Ishikawa (cell line): Measurements from ENCODE around the gene HOXA13.

Source experiments
- CEBPB ChIP-seq: IDR thresholded peaks from 2 replicates; pipeline ENCODE4 v1.6.1; 2012
- CREB1 ChIP-seq: IDR thresholded peaks from 2 replicates; pipeline ENCODE4 v1.6.1; 2012; ENCODE audit warnings: low read depth
- EGR1 ChIP-seq: IDR thresholded peaks from 2 replicates; pipeline ENCODE4 v1.6.1; 2012
- EP300 ChIP-seq: IDR thresholded peaks from 2 replicates; pipeline ENCODE4 v1.6.1; 2012; ENCODE audit warnings: borderline replicate concordance
- FOXM1 ChIP-seq: IDR thresholded peaks from 2 replicates; pipeline ENCODE4 v1.6.1; 2012; ENCODE audit warnings: low read depth, borderline replicate concordance
- NFIC ChIP-seq: IDR thresholded peaks from 2 replicates; pipeline ENCODE4 v1.6.1; 2012
- RAD21 ChIP-seq: IDR thresholded peaks from 2 replicates; pipeline ENCODE4 v1.6.1; 2012; ENCODE audit warnings: low read depth
- TAF1 ChIP-seq: IDR thresholded peaks from 2 replicates; pipeline ENCODE4 v1.6.1; 2012; ENCODE audit warnings: low read depth, mild to moderate bottlenecking
- TCF12 ChIP-seq: IDR thresholded peaks from 2 replicates; pipeline ENCODE4 v1.6.1; 2012; ENCODE audit warnings: low read depth
- TEAD4 ChIP-seq: IDR thresholded peaks from 2 replicates; pipeline ENCODE4 v1.6.1; 2012
- YY1 ChIP-seq: IDR thresholded peaks from 2 replicates; pipeline ENCODE4 v1.6.1; 2012; ENCODE audit warnings: low read depth
- ZBTB7A ChIP-seq: IDR thresholded peaks from 2 replicates; pipeline ENCODE4 v1.6.1; 2012; ENCODE audit warnings: low read depth
- TF ChIP-seq, protein P1 (sequence below): IDR thresholded peaks from 2 replicates; pipeline ENCODE4 v1.6.1; 2012
- TF ChIP-seq, protein P2 (sequence below): IDR thresholded peaks from 2 replicates; pipeline ENCODE4 v1.6.1; 2012
- TF ChIP-seq, protein P3 (sequence below): IDR thresholded peaks from 2 replicates; pipeline ENCODE4 v1.6.1; 2012; ENCODE audit warnings: low read depth, mild to moderate bottlenecking

Gene HOXA13

DNA sequence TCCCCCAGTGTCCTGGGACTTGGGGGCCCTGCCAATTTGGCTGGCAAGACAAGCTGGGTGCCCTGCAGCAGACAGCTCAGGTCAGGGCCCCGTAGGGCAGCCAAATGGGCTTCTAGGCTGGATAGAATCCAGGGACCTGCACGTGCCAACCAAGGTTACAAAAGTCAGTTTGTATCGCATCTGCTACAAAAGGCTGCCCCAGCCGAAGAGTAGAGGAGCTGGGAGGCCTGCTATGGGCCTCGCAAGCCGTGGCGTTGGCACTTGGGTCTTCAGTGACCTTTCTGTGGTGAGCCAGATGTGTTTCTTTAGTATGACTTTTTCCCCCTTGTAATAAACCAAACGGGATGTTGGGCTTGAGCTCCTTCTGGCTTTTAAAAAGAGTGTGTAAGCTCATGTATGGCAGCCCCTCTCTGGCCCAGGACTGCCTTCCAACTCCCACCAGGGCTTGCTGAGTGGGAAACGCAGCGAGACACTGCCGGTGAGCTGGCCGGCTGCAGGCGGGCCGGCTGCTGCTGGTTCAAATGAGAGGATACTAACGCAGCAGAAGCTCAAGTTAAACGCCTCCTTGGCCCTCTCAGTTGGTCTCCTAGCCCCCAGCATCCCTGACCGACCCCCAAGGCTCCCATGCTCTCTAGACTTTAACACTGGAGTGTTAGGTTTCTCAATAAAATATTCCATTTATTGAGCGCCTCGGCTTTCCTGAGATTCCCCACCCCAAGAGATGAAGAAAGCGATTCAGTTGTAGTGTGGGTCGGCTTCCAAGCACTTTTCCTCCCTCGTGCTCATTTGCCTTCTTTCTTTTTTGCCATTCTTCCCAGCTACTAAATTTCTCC is 22.7 kb downstream of the HOXA13 start:
- TF ChIP-seq, protein P1, sequence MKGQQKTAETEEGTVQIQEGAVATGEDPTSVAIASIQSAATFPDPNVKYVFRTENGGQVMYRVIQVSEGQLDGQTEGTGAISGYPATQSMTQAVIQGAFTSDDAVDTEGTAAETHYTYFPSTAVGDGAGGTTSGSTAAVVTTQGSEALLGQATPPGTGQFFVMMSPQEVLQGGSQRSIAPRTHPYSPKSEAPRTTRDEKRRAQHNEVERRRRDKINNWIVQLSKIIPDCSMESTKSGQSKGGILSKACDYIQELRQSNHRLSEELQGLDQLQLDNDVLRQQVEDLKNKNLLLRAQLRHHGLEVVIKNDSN: no peak
- TF ChIP-seq, protein P2, sequence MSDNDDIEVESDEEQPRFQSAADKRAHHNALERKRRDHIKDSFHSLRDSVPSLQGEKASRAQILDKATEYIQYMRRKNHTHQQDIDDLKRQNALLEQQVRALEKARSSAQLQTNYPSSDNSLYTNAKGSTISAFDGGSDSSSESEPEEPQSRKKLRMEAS: no peak
- no peak for TF ChIP-seq TAF1
- TF ChIP-seq TCF12: no peak
- TF ChIP-seq CEBPB: no peak
- TF ChIP-seq EGR1: no peak
- no peak for TF ChIP-seq CREB1

DNA sequence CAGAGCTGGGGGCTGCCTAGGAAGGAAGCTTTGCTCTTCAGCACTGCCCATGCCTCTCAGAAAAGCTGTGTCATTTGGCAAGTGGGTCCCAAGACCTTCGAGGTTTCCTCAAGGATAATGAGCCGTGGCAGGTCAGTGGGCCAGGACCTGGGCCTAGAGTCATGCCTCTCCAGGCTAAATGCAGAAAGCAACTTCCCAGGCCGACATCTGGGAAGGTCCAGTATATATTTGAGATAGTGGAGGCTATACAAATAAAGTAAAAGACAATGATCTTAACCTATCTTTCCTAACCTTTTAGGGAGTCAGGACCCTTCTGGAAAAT is 23.4 kb downstream of the HOXA13 start:
- no peak for TF ChIP-seq FOXM1
- TF ChIP-seq, protein P3, sequence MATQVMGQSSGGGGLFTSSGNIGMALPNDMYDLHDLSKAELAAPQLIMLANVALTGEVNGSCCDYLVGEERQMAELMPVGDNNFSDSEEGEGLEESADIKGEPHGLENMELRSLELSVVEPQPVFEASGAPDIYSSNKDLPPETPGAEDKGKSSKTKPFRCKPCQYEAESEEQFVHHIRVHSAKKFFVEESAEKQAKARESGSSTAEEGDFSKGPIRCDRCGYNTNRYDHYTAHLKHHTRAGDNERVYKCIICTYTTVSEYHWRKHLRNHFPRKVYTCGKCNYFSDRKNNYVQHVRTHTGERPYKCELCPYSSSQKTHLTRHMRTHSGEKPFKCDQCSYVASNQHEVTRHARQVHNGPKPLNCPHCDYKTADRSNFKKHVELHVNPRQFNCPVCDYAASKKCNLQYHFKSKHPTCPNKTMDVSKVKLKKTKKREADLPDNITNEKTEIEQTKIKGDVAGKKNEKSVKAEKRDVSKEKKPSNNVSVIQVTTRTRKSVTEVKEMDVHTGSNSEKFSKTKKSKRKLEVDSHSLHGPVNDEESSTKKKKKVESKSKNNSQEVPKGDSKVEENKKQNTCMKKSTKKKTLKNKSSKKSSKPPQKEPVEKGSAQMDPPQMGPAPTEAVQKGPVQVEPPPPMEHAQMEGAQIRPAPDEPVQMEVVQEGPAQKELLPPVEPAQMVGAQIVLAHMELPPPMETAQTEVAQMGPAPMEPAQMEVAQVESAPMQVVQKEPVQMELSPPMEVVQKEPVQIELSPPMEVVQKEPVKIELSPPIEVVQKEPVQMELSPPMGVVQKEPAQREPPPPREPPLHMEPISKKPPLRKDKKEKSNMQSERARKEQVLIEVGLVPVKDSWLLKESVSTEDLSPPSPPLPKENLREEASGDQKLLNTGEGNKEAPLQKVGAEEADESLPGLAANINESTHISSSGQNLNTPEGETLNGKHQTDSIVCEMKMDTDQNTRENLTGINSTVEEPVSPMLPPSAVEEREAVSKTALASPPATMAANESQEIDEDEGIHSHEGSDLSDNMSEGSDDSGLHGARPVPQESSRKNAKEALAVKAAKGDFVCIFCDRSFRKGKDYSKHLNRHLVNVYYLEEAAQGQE: no peak

DNA sequence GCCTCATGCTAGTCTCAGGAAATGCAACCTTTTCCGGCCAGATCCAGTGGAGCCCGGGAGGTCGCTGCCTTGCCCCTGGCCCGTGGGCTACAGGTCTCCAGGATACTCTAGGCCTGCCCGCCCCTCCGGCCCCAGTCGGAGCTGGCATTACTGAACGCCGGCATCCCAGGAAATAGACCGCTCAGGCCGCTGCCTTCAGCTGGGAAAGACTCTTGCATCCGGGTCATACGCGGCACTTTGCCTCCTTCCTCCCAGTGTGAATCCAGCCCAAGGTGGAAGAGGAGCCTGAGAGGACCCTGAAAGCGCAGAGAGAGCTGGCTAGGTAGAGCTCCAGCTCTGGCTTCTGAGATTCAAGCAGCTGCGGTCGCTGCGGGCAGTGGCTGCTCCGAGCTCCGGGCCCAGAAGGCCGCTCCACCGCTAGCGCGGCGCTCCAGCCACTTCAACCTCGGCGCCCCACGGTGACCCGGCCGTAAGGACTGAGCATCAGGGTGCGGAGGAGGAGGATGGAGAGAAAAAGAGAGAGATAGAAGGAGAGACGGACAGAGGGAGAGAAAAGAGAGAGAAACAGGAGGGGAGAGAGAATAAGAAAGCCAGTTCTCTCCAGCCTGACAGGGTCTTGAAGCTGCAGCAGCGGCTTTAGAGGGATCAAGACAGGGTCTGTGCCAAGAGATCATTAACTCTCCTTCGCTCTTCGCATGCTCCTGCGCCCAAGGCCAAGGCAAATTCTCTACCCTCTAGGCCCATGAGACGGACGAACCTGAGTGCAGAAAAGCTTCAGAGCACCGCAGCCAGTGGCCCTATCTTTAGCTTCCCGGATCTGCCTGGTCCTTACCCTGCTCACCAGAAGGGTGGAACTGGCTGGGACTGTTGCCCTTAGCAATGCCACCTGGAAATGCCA is 24.0 kb downstream of the HOXA13 start:
- no peak for TF ChIP-seq EP300
- TF ChIP-seq, protein P1: no peak
- no peak for TF ChIP-seq TEAD4
- no peak for TF ChIP-seq EGR1
- no peak for TF ChIP-seq FOXM1
- no peak for TF ChIP-seq TAF1
- TF ChIP-seq, protein P2: no peak
- TF ChIP-seq NFIC: no peak
- no peak for TF ChIP-seq TCF12
- TF ChIP-seq, protein P3: no peak
- TF ChIP-seq CREB1: no peak
- no peak for TF ChIP-seq YY1
- TF ChIP-seq RAD21: no peak
- no peak for TF ChIP-seq CEBPB

DNA sequence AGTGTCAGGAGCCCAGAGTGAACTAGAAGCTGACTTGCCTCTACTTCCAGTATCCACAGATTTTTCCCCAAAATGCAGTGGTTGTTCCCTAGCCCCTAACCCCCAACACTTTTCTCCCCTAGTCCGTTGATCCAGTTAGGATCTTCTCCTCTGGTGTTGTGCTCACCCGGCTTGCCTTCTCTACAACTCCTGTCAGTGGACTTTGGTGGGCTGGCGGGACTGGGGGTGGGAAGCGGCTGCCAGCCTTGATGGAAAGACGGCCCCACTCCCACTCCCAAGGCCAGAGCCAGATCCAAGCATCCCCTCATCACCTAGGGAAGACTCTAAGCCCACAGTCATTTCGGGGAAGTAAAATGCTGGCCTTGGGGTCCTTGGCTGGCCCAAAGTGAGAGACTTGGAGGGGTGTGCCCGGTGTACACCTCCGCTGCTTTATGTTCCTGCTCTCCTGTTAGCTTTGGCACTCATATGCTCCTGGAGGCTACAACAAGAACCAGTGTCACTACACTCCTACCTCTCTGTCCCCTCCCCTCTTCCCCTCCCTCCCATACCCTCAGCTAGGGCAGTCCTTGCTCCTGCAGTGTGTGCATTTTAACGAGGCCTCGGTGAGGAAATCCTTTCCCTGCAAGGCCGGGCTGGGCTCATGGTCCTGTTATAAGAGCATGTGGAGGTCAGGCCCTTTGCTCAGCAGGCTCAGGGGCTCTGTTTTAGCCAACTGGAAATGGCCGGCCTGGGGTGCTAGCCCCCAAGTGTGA is 24.8 kb downstream of the HOXA13 start:
- TF ChIP-seq, protein P3: no peak
- TF ChIP-seq TCF12 (no peak), RAD21 (no peak), NFIC (no peak), YY1 (no peak), CREB1 (no peak), TEAD4 (no peak), EP300 (no peak), TAF1 (no peak), FOXM1 (no peak), ZBTB7A (no peak), EGR1 (no peak), CEBPB (no peak)
- TF ChIP-seq, protein P2: no peak
- TF ChIP-seq, protein P1: no peak
